Kidney (tissue), 14 donors: ENCODE measurements around the gene CTNNA2. TPM values are rescaled to one million over a fixed set of nuclear protein-coding genes. Genes with fewer than 3 reads are reported as not detected.

Source experiments
- DNase-seq, 5 donors: peaks; one replicate each; pipeline ENCODE4 v3.0.0-alpha.2; 2013 to 2020
- FAIRE-seq: peaks from 2 replicates; lab custom pipeline; 2012; peaks lifted over from hg19 to GRCh38; lab: Jason Lieb, UNC
- H3K27ac ChIP-seq, 2 donors: one replicate each; pipeline ENCODE4 v1.7.0; 2013; ENCODE audit warnings: low read depth in 2 of 2, low read length in 2 of 2, inconsistent platforms in 1 of 2
- H3K27me3 ChIP-seq: one replicate; pipeline ENCODE4 v1.7.1; 2013; ENCODE audit warnings: low read length, inconsistent platforms; ENCODE audit not compliant: control insufficient read depth, insufficient read depth
- H3K36me3 ChIP-seq, 3 donors: one replicate each; pipeline versions ENCODE4 v1.7.0 to v1.7.1; 2013; ENCODE audit warnings: low read length in 3 of 3, control low read depth in 1 of 3, inconsistent platforms in 1 of 3; ENCODE audit not compliant: insufficient read depth in 3 of 3, control insufficient read depth in 2 of 3
- H3K4me1 ChIP-seq, 3 donors: one replicate each; pipeline versions ENCODE4 v1.7.0 to v1.7.1; 2013; ENCODE audit warnings: low read length in 3 of 3, inconsistent platforms in 1 of 3, low read depth in 1 of 3; ENCODE audit not compliant: control insufficient read depth in 2 of 3, insufficient read depth in 2 of 3
- H3K4me3 ChIP-seq, 3 donors: one replicate each; pipeline versions ENCODE4 v1.7.0 to v1.8.1; 2013; ENCODE audit warnings: low read length in 3 of 3, control low read depth in 1 of 3, inconsistent platforms in 1 of 3
- H3K9ac ChIP-seq, 3 donors: one replicate each; pipeline versions ENCODE4 v1.7.0 to v1.7.1; 2013; ENCODE audit warnings: low read length in 3 of 3, control low read depth in 1 of 3, inconsistent platforms in 1 of 3
- H3K9me3 ChIP-seq, 3 donors: one replicate each; pipeline versions ENCODE4 v1.7.0 to v1.7.1; 2013; ENCODE audit warnings: low read length in 3 of 3, control low read depth in 1 of 3, inconsistent platforms in 1 of 3; ENCODE audit not compliant: control insufficient read depth in 2 of 3, insufficient read depth in 1 of 3
- intact Hi-C: fragments of 100-400 bp; cut with DNase I; formaldehyde crosslinking; loops from one replicate; pipeline ENCODE4 v1.11.1; 2022
- polyA plus RNA-seq: library from polyadenylated mRNA; stranded (reverse); fragments of 350-450 nt; fragmentation: Illumina TruSeq; extraction: RNeasy Lipid Tissue Mini Kit (QIAGEN cat#74804); gene quantifications from one replicate; pipeline ENCODE4 v1.2.3, GENCODE V29; 2014; ENCODE audit warnings: low read depth, low replicate concordance; ENCODE audit not compliant: insufficient read depth
- total RNA-seq: library from RNA; stranded (reverse); fragmentation: NEBNext Ultra II Directional; extraction: Animal tissue kit (Norgen Biotek cat#: 25700); gene quantifications from one replicate; pipeline ENCODE4 v1.2.1, GENCODE V29; 2021
- TF ChIP-seq, protein P1 (sequence below): IDR thresholded peaks from 3 replicates; pipeline ENCODE4 v1.5.1; 2012; ENCODE audit warnings: mild to moderate bottlenecking, moderate library complexity, borderline replicate concordance; ENCODE audit not compliant: insufficient read depth; ENCODE audit errors: extremely low read depth
- donor health status: control.
- donor health status: control.
- donor health status: control.
- donor health status: control.
- donor health status: control.
- donor health status: DM: yes; HTN: yes; CAD: no.
- donor health status: Normal renal cell carcinoma (clear cell type).

Gene CTNNA2
- total and polyA plus RNA-seq, 2 donors from 2014 or later, result 0.47 TPM; not detected in 1

DNA sequence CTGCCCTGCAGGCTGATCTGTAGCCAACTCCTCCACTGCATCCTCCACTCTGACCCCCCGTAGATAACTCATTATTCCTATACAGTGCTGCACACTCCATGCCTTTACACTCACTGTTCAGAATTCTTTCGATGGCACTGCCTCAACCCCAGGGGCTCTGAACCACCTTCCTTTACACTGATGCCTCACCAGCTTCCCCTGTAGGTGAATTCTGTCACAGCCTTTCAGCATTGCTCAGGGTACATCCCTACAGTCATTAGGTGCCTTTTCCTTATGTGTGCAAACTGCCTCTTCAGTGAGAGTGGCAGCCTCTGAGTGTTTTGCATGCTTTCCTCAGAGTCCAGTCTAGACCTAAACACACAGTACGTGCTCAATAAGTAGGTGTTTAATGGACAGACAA, 472.3 kb downstream of the CTNNA2 start:
- DNase-seq (no peak), FAIRE-seq (no peak)
- no peaks in the 10 kb centered on the region for H3K27me3 ChIP-seq
- no peaks in the 10 kb centered on the region for H3K9me3 ChIP-seq
- H3K27ac ChIP-seq, result no peak overlapping the region
- H3K4me1 ChIP-seq, result no peaks in the 10 kb centered on the region
- H3K9ac ChIP-seq, result no peak overlapping the region
- TF ChIP-seq, protein P1, sequence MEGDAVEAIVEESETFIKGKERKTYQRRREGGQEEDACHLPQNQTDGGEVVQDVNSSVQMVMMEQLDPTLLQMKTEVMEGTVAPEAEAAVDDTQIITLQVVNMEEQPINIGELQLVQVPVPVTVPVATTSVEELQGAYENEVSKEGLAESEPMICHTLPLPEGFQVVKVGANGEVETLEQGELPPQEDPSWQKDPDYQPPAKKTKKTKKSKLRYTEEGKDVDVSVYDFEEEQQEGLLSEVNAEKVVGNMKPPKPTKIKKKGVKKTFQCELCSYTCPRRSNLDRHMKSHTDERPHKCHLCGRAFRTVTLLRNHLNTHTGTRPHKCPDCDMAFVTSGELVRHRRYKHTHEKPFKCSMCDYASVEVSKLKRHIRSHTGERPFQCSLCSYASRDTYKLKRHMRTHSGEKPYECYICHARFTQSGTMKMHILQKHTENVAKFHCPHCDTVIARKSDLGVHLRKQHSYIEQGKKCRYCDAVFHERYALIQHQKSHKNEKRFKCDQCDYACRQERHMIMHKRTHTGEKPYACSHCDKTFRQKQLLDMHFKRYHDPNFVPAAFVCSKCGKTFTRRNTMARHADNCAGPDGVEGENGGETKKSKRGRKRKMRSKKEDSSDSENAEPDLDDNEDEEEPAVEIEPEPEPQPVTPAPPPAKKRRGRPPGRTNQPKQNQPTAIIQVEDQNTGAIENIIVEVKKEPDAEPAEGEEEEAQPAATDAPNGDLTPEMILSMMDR, result no peak
- no peak overlapping the region for H3K4me3 ChIP-seq
- no peaks in the 10 kb centered on the region for H3K36me3 ChIP-seq
- intact Hi-C loops, result no loop called here

DNA sequence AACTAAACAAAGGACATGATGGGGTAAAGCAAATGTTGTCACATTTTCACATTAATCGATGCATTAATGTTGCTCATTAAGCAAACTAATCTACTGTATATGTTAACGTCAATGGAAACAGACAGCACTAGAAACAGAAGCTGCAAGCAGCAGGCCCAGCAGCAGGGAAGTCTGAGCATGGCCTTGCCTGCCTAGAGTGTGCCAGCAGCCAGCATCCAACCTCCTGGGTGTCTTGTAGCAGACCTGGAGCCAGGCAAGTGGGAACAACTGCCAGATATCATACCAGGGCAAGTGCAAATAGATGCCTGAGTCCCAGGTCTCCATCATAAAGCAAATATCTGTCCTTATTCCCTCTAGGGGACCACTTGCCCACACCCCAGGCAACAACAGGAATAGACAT, 472.7 kb downstream of the CTNNA2 start:
- intact Hi-C loops, result no loop called here
- Histone ChIP-seq H3K4me3 (no peak overlapping the region), H3K27ac (no peak overlapping the region), H3K4me1 (no peaks in the 10 kb centered on the region), H3K9ac (no peak overlapping the region), H3K36me3 (no peaks in the 10 kb centered on the region), H3K9me3 (no peaks in the 10 kb centered on the region), H3K27me3 (no peaks in the 10 kb centered on the region)
- FAIRE-seq, result no peak
- TF ChIP-seq, protein P1, result no peak
- no peak for DNase-seq

DNA sequence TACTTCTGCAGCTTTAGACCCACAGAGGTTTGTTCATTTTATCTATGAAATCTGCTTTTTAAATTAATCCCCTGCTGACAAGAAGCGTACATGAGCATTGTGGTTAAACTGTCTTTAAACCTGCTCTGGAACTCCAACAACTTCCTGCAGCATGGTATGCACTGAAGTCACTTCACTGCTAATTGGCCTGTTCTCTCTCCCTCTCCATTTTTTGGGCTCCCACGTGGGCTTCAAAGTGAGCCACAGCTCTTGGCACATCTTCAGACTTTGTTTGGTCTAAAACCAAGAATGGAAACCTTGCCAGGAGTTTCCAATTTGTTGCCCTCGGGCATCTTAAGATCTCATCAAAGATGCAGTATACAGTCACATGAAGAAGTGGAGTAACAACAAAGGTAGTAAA, 480.3 kb downstream of the CTNNA2 start:
- TF ChIP-seq, protein P1, result no peak
- Histone ChIP-seq H3K27ac (no peak overlapping the region), H3K36me3 (no peaks in the 10 kb centered on the region), H3K9ac (no peak overlapping the region), H3K4me1 (no peaks in the 10 kb centered on the region), H3K4me3 (no peak overlapping the region), H3K27me3 (no peaks in the 10 kb centered on the region), H3K9me3 (no peaks in the 10 kb centered on the region)
- FAIRE-seq (no peak), DNase-seq (no peak)
- intact Hi-C loops, result no loop called here

DNA sequence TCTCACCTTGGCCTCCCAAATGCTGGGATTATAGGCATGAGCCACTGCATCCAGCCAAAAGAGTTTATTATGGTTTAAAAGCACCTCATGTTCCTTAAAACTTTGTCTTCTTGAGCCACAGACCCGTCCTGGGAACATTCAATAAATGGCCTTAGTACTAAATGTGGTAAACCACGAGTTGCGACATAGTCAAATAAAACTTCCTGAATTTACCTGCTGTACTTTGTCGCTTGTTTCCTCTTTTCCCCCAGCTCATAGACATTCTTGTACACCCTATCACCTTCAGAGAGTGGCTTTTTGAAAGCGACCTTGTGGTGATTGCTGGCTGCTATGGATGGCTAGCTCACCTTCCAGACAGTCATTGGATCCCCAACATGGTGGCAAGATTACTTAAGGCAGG, 481.3 kb downstream of the CTNNA2 start:
- no peaks in the 10 kb centered on the region for H3K9me3 ChIP-seq
- H3K4me3 ChIP-seq, result no peak overlapping the region
- intact Hi-C loops, result no loop called here
- no peaks in the 10 kb centered on the region for H3K4me1 ChIP-seq
- TF ChIP-seq, protein P1, result no peak
- DNase-seq (no peak), FAIRE-seq (no peak)
- no peak overlapping the region for H3K27ac ChIP-seq
- no peak overlapping the region for H3K9ac ChIP-seq
- H3K36me3 ChIP-seq, result no peaks in the 10 kb centered on the region
- no peaks in the 10 kb centered on the region for H3K27me3 ChIP-seq
